Tibial nerve (tissue), 3 donors: ENCODE data around the gene HSPB7.

ENCODE experiments used
- POLR2A ChIP-seq, 2 donors: fragments of 450-650 bp; IDR thresholded peaks; one replicate each; pipeline ENCODE4 v1.6.1; 2017; ENCODE audit warnings: antibody characterized with exemption in 2 of 2, mild to moderate bottlenecking in 2 of 2, moderate library complexity in 2 of 2
- TF ChIP-seq, protein P1 (sequence below), 5 experiments: fragments of 200-600 bp in 3 of 5; fragments of 450-650 bp in 2 of 5; sonication (generic) in 3 of 5; IDR thresholded peaks; one replicate each; pipeline ENCODE4 v1.5.1; 2016 to 2019; ENCODE audit warnings: antibody characterized with exemption in 5 of 5, mild to moderate bottlenecking in 3 of 5, moderate library complexity in 2 of 5

DNA sequence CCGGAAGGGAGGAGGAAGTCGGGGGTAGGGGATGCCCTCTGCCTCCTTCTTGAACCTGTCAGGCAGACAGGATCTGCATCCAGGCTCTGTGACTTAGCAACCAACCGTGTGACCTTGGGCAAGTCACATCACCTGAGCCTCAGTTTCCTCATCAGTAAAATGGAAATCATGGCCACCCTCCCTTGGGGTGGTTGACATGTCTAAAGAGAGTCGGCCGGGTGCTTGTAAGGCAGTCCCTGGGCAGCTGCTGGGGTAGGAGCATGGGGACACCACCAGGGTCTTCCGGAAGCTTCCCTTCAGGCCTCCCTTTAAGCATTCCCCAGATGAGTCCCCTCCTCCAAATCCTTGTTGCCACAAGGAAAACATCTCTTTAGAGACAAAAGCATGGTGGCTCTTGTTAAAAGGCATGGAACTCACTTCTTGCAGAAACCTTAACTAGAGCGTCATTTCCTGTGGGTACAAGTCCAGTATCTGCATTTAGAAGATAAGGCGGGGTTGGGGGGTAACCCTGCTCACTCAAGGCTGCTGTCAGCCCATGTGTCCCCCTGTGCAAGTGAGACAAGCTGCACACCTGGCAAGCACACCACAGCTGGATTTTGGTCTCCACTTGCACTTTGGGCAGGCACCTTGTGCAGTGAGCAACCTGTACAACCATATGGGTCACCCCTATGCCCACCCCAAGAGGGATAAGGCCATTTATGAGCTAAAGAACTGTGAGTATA is 36.1 kb upstream of the HSPB7 start:
- TF ChIP-seq, protein P1, sequence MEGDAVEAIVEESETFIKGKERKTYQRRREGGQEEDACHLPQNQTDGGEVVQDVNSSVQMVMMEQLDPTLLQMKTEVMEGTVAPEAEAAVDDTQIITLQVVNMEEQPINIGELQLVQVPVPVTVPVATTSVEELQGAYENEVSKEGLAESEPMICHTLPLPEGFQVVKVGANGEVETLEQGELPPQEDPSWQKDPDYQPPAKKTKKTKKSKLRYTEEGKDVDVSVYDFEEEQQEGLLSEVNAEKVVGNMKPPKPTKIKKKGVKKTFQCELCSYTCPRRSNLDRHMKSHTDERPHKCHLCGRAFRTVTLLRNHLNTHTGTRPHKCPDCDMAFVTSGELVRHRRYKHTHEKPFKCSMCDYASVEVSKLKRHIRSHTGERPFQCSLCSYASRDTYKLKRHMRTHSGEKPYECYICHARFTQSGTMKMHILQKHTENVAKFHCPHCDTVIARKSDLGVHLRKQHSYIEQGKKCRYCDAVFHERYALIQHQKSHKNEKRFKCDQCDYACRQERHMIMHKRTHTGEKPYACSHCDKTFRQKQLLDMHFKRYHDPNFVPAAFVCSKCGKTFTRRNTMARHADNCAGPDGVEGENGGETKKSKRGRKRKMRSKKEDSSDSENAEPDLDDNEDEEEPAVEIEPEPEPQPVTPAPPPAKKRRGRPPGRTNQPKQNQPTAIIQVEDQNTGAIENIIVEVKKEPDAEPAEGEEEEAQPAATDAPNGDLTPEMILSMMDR (IDR thresholded peaks at IDR 0.05), result no peak
- no peak for TF ChIP-seq POLR2A (IDR thresholded peaks at IDR 0.05)
